WERI-Rb-1 (cell line): ENCODE data around the gene SLC39A7.

ENCODE experiments used
- DNase-seq: peaks from one replicate; pipeline ENCODE4 v3.0.0-alpha.2; 2020
- H3K27ac ChIP-seq: fragments of 250-450 bp; sonication (Bioruptor Pico); 2 replicates; pipeline ENCODE4 v1.5.1; 2020; ENCODE audit warnings: mild to moderate bottlenecking, moderate library complexity
- H3K27me3 ChIP-seq: fragments of 250-450 bp; sonication (Bioruptor Pico); 2 replicates; pipeline ENCODE4 v1.5.1; 2021; ENCODE audit warnings: mild to moderate bottlenecking, low read depth, moderate library complexity; ENCODE audit not compliant: insufficient read depth, severe bottlenecking
- H3K36me3 ChIP-seq: fragments of 250-450 bp; sonication (Bioruptor Pico); 2 replicates; pipeline ENCODE4 v1.5.1; 2020; ENCODE audit warnings: mild to moderate bottlenecking, moderate library complexity
- H3K4me3 ChIP-seq: 2 replicates; pipeline ENCODE4 v1.5.1; 2011; ENCODE audit warnings: low read depth, mild to moderate bottlenecking, control low read depth, low read length
- H3K9me3 ChIP-seq: fragments of 250-450 bp; sonication (Bioruptor Pico); 2 replicates; pipeline ENCODE4 v1.5.1; 2021; ENCODE audit warnings: mild to moderate bottlenecking, moderate library complexity; ENCODE audit not compliant: severe bottlenecking
- CTCF ChIP-seq: IDR thresholded peaks from 2 replicates; pipeline ENCODE4 v1.5.1; 2011; ENCODE audit warnings: low read depth, mild to moderate bottlenecking, control low read depth, inconsistent platforms, low read length

Gene SLC39A7

GRCh38 chr6:33248932-33249731 is 48.5 kb downstream of the SLC39A7 start:
- peaks cover 13% of the 10 kb centered on the region for H3K36me3 ChIP-seq
- H3K9me3 ChIP-seq = no peaks in the 10 kb centered on the region
- peak; percentile 100 for DNase-seq
- peak; percentile 39; the same call in 1 of the 2 replicates for TF ChIP-seq CTCF
- H3K27me3 ChIP-seq = no peaks in the 10 kb centered on the region
- H3K4me3 ChIP-seq = peak overlapping the region; percentile 78
- peak overlapping the region; percentile 69 for H3K27ac ChIP-seq

GRCh38 chr6:33249732-33250630 is 49.3 kb downstream of the SLC39A7 start:
- peak overlapping the region; percentile 78 for H3K4me3 ChIP-seq
- peak; percentile 34 for DNase-seq
- no peaks in the 10 kb centered on the region for H3K9me3 ChIP-seq
- no peak for TF ChIP-seq CTCF
- no peaks in the 10 kb centered on the region for H3K27me3 ChIP-seq
- peaks cover 13% of the 10 kb centered on the region for H3K36me3 ChIP-seq
- H3K27ac ChIP-seq = peak overlapping the region; percentile 69

- H3K4me3 ChIP-seq = no peak overlapping the region
- DNase-seq = no peak
- TF ChIP-seq CTCF = no peak
- H3K27ac ChIP-seq = no peak overlapping the region
- no peaks in the 10 kb centered on the region for H3K27me3 ChIP-seq
- peaks cover 14% of the 10 kb centered on the region for H3K36me3 ChIP-seq
- no peaks in the 10 kb centered on the region for H3K9me3 ChIP-seq
Observed at GRCh38 chr6:33250731-33251130, 50.1 kb downstream of the SLC39A7 start.

- Histone ChIP-seq H3K27me3 (no peaks in the 10 kb centered on the region), H3K4me3 (no peak overlapping the region), H3K27ac (no peak overlapping the region), H3K36me3 (peaks cover 17% of the 10 kb centered on the region), H3K9me3 (no peaks in the 10 kb centered on the region)
- no peak for DNase-seq
- no peak for TF ChIP-seq CTCF
Observed at GRCh38 chr6:33251395-33252012, 50.8 kb downstream of the SLC39A7 start.

- DNase-seq = no peak
- TF ChIP-seq CTCF = no peak
- Histone ChIP-seq H3K36me3 (peaks cover 26% of the 10 kb centered on the region), H3K9me3 (no peaks in the 10 kb centered on the region), H3K27me3 (no peaks in the 10 kb centered on the region), H3K4me3 (no peak overlapping the region), H3K27ac (no peak overlapping the region)
Observed at GRCh38 chr6:33252759-33253158, 52.1 kb downstream of the SLC39A7 start.
